Erythroblast (primary cell): ENCODE data around the gene PTPRT.

ENCODE experiments used
- GATA1 ChIP-seq: IDR thresholded peaks from 2 replicates; pipeline ENCODE4 v1.6.1; 2011; ENCODE audit warnings: low read depth, mild to moderate bottlenecking, control low read depth, low read length, moderate library complexity
- POLR2A ChIP-seq: IDR thresholded peaks from 2 replicates; pipeline ENCODE4 v1.6.1; 2011; ENCODE audit warnings: mild to moderate bottlenecking, low read length

DNA sequence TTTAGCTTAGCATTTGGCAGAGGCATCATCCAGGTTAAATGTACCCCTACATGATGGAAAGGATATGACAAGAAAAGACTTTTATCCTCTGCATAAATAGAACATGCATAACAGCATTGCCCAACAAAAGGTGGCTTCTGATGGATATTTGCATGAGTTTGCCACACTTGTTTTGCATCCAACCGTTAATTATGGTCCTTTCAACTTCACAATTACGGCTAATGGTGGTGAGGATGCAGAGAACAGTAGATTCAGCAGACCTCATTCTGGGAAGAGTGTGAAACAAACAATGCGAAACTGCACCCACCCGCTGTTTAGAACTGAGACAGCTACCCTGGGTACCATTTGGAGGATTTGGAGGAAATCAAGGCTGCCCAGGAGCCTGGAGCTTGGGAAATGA lies 880.7 kb downstream of the PTPRT start:
- TF ChIP-seq POLR2A = no peak
- TF ChIP-seq GATA1 = no peak
